ENCODE data around the gene PNPLA7. TPM values are rescaled to one million over a fixed set of nuclear protein-coding genes. Genes with fewer than 3 reads are reported as not detected.

The PNPLA7 gene
- total RNA-seq, 4 donors from 2014 or later = 0.26 to 25.7 (median 3.4) TPM

- no peak for DNase-seq
- H3K27ac ChIP-seq = no peak overlapping the region
- no peaks in the 10 kb centered on the region for H3K27me3 ChIP-seq
- TF ChIP-seq CTCF (IDR thresholded peaks at IDR 0.05) (no peak), POLR2A (IDR thresholded peaks at IDR 0.05) (peak in 1 of 2 donors; percentile 34)
- H3K36me3 ChIP-seq = no peaks in the 10 kb centered on the region
- no peaks in the 10 kb centered on the region for H3K4me1 ChIP-seq
- no peak overlapping the region for H3K4me3 ChIP-seq
- H3K9me3 ChIP-seq = no peaks in the 10 kb centered on the region
- intact Hi-C loops (cut with DNase I; ENCODE audit: low total_unique reads) = no loop called here
Observed at GRCh38 chr9:137429974-137430722, 120.1 kb downstream of the PNPLA7 start.

GRCh38 chr9:137429546-137429890, 120.7 kb downstream of the PNPLA7 start:
- Histone ChIP-seq H3K4me3 (no peak overlapping the region), H3K4me1 (no peaks in the 10 kb centered on the region), H3K27ac (no peak overlapping the region), H3K9me3 (no peaks in the 10 kb centered on the region), H3K27me3 (no peaks in the 10 kb centered on the region), H3K36me3 (no peaks in the 10 kb centered on the region)
- intact Hi-C loops (cut with DNase I; ENCODE audit: low total_unique reads) = no loop called here
- no peak for DNase-seq
- TF ChIP-seq POLR2A (IDR thresholded peaks at IDR 0.05) (no peak), CTCF (IDR thresholded peaks at IDR 0.05) (no peak)

GRCh38 chr9:137428841-137429545, 121.2 kb downstream of the PNPLA7 start:
- Histone ChIP-seq H3K36me3 (no peaks in the 10 kb centered on the region), H3K4me1 (peaks cover 0 to 3% of the 10 kb centered on the region in 2 donors), H3K27me3 (no peaks in the 10 kb centered on the region), H3K9me3 (no peaks in the 10 kb centered on the region), H3K27ac (no peak overlapping the region), H3K4me3 (no peak overlapping the region)
- DNase-seq = no peak
- no peak for TF ChIP-seq POLR2A (IDR thresholded peaks at IDR 0.05)
- TF ChIP-seq CTCF (IDR thresholded peaks at IDR 0.05) = no peak
- intact Hi-C loops (cut with DNase I; ENCODE audit: low total_unique reads) = no loop called here

GRCh38 chr9:137428311-137428630, 121.9 kb downstream of the PNPLA7 start:
- no peaks in the 10 kb centered on the region for H3K9me3 ChIP-seq
- TF ChIP-seq CTCF (IDR thresholded peaks at IDR 0.05) (no peak), POLR2A (IDR thresholded peaks at IDR 0.05) (no peak)
- no peak overlapping the region for H3K4me3 ChIP-seq
- intact Hi-C loops (cut with DNase I; ENCODE audit: low total_unique reads) = no loop called here
- no peak overlapping the region for H3K27ac ChIP-seq
- H3K27me3 ChIP-seq = no peaks in the 10 kb centered on the region
- peaks cover 0 to 9% of the 10 kb centered on the region in 2 donors for H3K4me1 ChIP-seq
- no peaks in the 10 kb centered on the region for H3K36me3 ChIP-seq
- no peak for DNase-seq
